Measurements from ENCODE around the gene ATG12.

ATG12 gene

DNA sequence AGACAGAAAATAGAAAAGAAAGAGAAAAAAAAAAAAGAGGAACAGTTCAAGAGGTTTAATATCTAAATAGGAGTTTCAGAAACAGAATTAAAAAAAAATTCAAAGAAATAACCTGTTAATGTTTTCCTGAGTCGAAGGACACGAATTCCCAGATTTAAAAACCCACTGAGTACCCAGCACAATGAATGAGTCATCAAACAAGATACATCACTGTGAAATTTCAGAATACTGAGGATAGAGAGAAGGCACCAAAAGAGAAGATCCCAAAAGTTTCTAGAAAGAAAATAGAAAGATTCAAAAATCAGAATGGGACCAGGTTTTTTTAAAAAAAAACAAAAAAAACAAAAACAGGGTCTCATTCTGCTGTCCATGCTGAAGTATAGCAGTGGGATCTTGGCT is 33.7 kb downstream of the ATG12 start:
- DNase-seq (ENCODE audit: low spot score) = no peak

- no peak for DNase-seq (ENCODE audit: low spot score)
Measured at GRCh38 chr5:115806986-115807653, 34.2 kb downstream of the ATG12 start.

- DNase-seq (ENCODE audit: low spot score) = no peak
Measured at GRCh38 chr5:115801984-115802383, 39.4 kb downstream of the ATG12 start.

- no peak for DNase-seq (ENCODE audit: low spot score)
Measured at GRCh38 chr5:115801152-115801551, 40.2 kb downstream of the ATG12 start.

GRCh38 chr5:115800108-115800507 is 41.3 kb downstream of the ATG12 start:
- DNase-seq (ENCODE audit: low spot score) = no peak

GRCh38 chr5:115798252-115798651 is 43.1 kb downstream of the ATG12 start:
- no peak for DNase-seq (ENCODE audit: low spot score)

DNA sequence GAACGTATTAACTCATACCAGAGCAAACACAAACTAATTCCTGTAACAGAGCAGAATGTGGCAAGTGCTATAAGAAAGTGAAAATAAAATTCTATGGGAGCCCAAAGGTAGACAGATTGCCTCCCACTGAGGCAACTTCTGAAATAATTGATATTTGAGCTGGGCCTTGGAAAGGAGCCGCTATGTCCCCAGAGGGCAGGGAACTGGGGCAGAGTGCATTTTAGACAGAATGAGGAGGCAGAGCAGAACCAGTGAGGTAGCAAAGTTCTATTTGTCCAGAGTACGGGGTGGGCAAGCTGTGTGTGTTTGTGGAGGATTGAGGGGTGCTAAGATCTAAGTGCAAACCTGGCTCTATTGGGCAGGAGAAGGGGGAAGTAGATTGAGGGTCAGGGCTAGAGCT is 44.7 kb downstream of the ATG12 start:
- DNase-seq (ENCODE audit: low spot score) = no peak

GRCh38 chr5:115795700-115796099 is 45.7 kb downstream of the ATG12 start:
- no peak for DNase-seq (ENCODE audit: low spot score)

GRCh38 chr5:115788440-115788839 is 52.9 kb downstream of the ATG12 start:
- no peak for DNase-seq (ENCODE audit: low spot score)

GRCh38 chr5:115787426-115787825 is 53.9 kb downstream of the ATG12 start:
- DNase-seq (ENCODE audit: low spot score) = no peak

- no peak for DNase-seq (ENCODE audit: low spot score)
Measured at GRCh38 chr5:115785381-115786065, 55.8 kb downstream of the ATG12 start.

GRCh38 chr5:115778417-115778816 is 62.9 kb downstream of the ATG12 start:
- no peak for DNase-seq (ENCODE audit: low spot score)

All from activated CD4-positive, alpha-beta T cell treated with anti-CD3 and anti-CD28 coated beads, Interleukin-2, Interleukin-4, amounts not matched to agents 100 ng/mL and 50 ng/mL, durations not matched to agents 16 hours and 8 hours (primary cell).